ENCODE data around the gene ZBTB46. TPM values are rescaled to one million over a fixed set of nuclear protein-coding genes. Genes with fewer than 3 reads are reported as not detected.
"Not testable (repeated sequence)": the region's sequence is repeated elsewhere in the genome, so short reads cannot be mapped to it uniquely, and the experiment has no call there.

Gene ZBTB46
- total RNA-seq, 1 donor from 2014 or later, result 1.7 TPM

- DNase-seq (ENCODE audit: low spot score), result no peak
These were observed 95.0 kb downstream of the ZBTB46 start, which contains the start of gene LIME1 for GRCh38 chr20:63735859-63736718. Gene LIME1, plus strand, starts transcription at chr20:63736664. Its CDS starts 886 bp downstream, at chr20:63737550.

DNA sequence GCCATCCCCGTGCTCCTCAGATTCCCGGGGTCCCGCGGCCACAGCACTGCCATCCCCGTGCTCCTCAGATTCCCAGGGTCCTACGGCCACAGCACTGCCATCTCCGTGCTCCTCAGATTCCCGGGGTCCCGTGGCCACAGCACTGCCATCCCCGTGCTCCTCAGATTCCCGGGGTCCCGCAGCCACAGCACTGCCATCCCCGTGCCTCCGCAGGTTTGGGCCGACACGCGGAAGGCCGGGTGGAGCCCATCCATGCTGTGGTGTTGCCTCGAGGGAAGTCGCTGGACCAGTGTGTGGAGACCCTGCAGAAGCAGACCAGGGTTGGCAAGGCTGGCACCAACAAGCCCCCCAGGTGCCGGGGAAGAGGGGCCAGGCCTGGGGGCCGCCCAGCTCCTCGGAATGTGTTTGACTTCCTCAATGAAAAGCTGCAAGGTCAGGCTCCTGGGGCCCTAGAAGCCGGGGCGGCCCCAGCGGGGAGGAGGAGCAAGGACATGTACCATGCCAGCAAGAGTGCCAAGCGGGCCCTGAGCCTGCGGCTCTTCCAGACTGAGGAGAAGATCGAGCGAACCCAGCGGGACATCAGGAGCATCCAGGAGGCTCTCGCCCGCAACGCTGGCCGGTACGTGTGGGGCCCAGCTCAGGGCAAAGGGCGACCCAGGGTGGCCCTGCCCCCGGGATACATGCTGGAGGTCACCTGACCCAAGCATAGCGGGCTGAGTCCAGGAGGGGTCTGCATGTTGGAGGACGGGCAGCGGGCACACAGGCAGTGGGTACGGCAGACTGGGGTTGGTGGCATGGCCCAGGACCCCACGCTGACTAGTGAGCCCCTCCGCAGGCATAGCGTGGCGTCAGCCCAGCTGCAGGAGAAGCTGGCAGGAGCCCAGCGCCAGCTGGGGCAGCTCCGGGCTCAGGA, 95.9 kb downstream of the ZBTB46 start:
- DNase-seq (ENCODE audit: low spot score), result no peak

DNA sequence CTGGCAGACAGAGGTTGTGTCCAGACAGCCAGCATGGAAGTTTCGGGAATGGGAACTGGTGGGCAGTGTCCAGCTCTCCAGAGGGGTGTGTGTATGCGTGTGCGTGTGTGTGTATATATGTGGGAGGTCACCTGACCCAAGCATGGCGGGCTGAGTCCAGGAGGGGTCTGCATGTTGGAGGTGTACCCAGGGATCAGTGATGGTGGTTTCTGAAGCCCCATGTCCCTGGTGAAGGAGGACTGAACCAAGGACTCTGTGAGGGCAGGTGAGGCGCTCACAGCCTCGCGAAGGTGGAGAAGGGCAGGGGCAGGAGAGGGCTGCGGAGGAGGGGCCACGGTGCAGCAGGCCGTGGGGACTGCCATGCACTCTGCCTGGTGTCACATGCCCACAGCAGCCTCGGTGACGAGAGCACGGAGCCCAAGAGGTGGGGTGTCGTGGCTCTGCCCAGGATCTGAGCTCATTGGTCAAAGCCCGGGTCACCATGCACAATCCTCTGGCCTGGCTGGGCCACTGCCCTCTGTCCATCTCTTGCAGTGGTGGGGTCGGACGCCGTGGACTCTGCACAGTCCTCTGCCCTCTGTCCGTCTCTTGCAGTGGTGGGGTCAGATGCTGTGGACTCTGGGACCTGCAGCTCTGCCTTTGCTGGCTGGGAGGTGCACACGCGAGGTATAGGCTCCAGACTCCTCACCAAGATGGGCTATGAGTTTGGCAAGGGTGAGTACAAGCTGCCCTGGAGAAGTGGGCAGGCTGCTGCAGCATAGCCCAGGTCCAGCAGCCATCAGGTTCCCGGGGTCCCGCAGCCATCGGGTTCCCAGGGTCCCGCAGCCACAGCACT, 96.7 kb downstream of the ZBTB46 start:
- no peak for DNase-seq (ENCODE audit: low spot score)

DNA sequence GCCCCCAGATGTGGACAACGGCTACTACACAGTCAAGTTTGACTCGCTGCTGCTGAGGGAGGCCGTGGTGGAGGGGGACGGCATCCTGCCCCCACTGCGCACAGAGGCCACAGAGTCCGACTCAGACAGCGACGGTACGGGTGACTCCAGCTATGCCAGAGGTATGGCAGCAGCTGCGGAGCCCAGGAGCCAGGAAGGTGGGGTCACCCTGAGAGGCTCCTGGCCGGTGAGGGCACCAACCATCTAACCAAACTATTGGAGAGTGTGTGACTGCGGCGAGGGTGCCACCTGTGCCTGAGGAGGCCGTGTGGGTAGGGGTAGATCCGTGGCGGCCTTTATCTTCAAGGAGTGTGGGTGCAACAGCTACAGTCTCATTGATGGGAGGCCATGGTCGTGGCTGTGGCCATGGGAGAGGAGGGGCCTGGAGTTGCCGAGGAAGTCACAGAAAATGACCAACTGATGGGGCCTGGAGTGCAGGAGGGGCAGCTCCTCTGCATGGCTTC, 97.4 kb downstream of the ZBTB46 start:
- DNase-seq (ENCODE audit: low spot score), result no peak

DNA sequence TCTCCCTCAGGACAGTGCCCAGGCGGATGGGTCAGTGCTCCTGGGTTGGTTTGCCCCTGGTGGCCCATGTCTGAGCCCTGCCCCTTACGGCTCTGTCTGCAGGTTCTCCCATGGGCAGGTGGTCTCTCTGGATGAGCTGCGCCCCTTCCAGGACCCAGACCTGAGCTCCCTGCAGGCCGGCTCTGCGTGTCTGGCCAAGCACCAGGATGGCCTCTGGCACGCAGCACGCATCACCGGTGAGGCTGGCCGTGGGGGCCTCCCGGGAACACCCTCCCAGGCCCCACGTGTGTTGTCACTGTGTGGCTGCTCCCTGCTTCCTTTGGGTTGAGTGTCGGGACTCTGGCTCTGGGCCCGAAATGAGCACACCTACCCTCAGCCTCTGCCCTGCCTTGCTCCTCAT, 97.9 kb downstream of the ZBTB46 start:
- no peak for DNase-seq (ENCODE audit: low spot score)

DNA sequence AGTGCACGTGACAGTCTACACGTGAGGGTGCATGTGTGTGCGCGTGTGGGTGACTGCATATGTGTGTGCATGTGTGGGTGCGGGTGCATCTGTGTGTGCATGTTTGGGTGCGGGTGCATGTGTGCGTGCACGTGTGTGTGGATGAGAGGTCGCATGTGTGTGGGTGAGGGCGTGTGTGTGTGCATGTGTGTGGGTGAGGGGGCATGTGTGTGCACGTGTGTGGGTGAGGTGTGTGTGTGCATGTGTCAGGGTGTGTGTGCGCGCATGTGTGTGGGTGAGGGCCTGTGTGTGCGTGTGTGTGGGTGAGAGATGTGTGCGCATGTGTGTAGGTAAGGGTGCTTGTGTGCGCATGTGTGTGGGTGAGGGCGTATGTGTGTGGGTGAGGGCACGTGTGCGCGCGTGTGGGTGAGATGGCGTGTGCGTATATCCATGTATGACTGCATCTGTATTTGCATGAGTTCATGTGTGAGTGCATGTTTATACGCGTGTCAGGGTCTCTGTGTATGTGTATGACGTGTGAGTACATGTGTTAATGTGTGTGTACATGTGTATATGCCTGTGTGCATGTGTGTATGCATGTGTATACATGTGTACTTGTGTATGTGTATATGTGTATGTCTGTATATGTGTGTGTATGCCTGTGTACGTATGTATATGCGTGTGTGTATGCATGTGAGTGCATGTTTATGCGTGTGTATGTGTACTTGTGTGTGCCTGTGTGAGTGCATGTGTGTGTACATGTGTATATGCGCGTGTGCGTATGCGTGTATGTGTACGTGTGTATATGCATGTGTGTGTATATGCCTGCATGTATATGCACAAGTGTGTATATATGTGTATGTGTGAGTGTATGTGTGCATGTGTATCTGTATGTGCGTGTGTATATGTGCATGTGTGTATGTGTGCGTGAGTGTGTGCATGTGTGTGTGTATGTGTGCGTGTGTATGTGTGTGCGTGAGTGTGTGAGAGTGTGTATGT, 98.7 kb downstream of the ZBTB46 start:
- no peak for DNase-seq (ENCODE audit: low spot score)

DNA sequence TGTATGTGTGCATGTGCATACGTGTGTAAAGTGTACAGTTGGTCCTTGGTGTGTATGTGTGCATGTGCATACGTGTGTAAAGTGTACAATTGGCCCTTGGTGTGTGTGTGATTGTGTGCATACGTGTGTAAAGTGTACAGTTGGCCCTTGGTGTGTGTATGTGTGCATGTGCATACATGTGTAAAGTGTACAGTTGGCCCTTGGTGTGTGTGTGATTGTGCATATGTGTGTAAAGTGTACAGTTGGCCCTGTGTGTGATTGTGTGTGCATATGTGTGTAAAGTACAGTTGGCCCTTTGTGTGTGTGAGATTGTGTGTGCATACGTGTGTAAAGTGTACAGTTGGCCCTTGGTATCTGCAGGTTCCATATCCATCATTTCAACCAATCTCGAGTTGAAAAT, 99.7 kb downstream of the ZBTB46 start:
- no peak for DNase-seq (ENCODE audit: low spot score)

DNA sequence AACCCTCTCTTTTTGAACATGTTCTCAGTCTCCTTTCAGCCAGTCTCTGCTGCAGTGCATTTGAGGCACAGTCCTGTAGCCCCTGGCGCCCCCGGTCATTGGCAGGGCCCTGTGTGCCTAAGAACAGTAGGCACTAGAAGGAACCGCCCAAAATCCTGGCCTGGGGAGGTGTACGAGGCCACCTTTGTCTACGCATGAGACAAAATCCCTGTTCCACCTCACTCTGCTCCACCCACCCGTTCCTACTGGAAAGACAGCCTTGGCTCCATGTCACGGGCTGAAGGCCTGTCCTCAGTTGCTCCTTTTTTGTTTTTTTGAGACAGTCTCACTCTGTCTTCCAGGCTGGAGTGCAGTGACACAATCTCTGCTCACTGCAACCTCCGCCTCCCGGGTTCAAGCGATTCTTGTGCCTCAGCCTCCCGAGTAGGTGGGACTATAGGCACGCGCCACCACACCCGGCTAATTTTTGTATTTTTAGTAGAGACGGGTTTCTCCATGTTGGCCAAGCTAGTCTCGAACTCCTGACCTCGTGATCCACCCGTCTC, 100.8 kb downstream of the ZBTB46 start:
- DNase-seq (ENCODE audit: low spot score), result not testable (repeated sequence)

- not testable (repeated sequence) for DNase-seq (ENCODE audit: low spot score)
These were observed 108.0 kb downstream of the ZBTB46 start for GRCh38 chr20:63722967-63723622.

GRCh38 chr20:63718996-63719395, 112.1 kb downstream of the ZBTB46 start:
- DNase-seq (ENCODE audit: low spot score), result no peak

DNA sequence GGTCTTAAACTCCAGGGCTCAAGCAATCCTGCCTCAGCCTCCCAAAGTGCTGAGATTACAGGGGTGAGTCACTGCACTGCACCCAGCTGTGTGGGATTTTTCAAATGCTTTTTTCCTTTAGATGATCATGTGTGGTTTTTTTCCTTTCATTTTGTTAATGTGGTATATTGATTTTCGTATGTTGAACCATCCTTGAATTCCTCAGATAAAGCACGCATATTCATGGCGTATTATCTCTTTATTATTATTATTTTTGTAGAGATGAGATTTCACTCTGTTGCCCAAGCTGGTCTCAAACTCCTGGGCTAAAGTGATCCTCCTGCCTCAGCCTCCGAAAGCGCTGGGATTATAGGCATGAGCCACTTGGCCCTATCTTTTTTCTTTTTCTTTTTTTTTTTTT, 116.2 kb downstream of the ZBTB46 start:
- DNase-seq (ENCODE audit: low spot score), result no peak

DNA sequence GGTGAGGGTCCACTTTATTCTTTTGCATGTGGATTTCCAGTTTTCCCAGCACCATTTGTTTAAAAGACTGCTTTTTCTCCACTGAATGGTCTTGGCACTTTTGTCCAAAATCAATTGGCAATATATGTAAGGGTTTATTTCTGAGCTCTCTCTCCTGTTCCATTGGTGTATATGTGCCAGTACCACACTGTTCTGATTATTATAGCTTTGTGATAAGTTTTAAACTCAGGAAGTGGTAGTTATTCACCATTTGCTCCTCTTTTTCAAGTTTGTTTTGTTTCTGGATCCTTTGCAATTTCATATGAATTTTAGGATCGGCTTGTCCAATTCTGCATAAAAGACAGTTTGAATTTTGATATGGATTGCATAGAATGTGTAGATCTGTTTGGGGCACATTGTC, 118.9 kb downstream of the ZBTB46 start:
- no peak for DNase-seq (ENCODE audit: low spot score)

- no peak for DNase-seq (ENCODE audit: low spot score)
These were observed 119.9 kb downstream of the ZBTB46 start for GRCh38 chr20:63711085-63711645.

- DNase-seq (ENCODE audit: low spot score), result no peak
These were observed 121.9 kb downstream of the ZBTB46 start for GRCh38 chr20:63709149-63709527.

- no peak for DNase-seq (ENCODE audit: low spot score)
These were observed 122.5 kb downstream of the ZBTB46 start for GRCh38 chr20:63708301-63709148.

- peak; percentile 90 for DNase-seq (ENCODE audit: low spot score)
These were observed 123.3 kb downstream of the ZBTB46 start, which contains the start of the genes ARFRP1 and ZGPAT for GRCh38 chr20:63707558-63708300. Gene ARFRP1, minus strand, starts transcription at chr20:63707976. Its CDS starts 885 bp downstream, at chr20:63707091. Gene ZGPAT, plus strand, starts transcription at chr20:63708039. Its CDS starts 542 bp downstream, at chr20:63708581.

Measured in umbilical cord (tissue), 2 donors.